Hepatocyte (in vitro differentiated cells): ENCODE measurements around the gene APOA4. TPM values are rescaled to one million over a fixed set of nuclear protein-coding genes. Genes with fewer than 3 reads are reported as not detected.
"Not testable (repeated sequence)": the region's sequence is repeated elsewhere in the genome, so short reads cannot be mapped to it uniquely, and the experiment has no call there.

Source experiments
- DNase-seq: peaks from one replicate; pipeline ENCODE4 v3.0.0-alpha.2; 2016; ENCODE audit warnings: low spot score
- H2AFZ ChIP-seq: fragments of 200-600 bp; sonication (generic); 2 replicates; pipeline ENCODE4 v1.6.0; 2016; ENCODE audit warnings: antibody characterized with exemption, mild to moderate bottlenecking
- H3K27ac ChIP-seq: fragments of 200-600 bp; sonication (generic); 2 replicates; pipeline ENCODE4 v1.5.1; 2016; ENCODE audit warnings: mild to moderate bottlenecking
- H3K27me3 ChIP-seq: fragments of 200-600 bp; sonication (generic); 2 replicates; pipeline ENCODE4 v1.6.1; 2016
- H3K36me3 ChIP-seq: fragments of 200-600 bp; sonication (generic); replicated peaks from 2 replicates; pipeline ENCODE4 v1.5.1; 2016; ENCODE audit warnings: low read depth; ENCODE audit not compliant: insufficient read depth
- H3K4me1 ChIP-seq: fragments of 200-600 bp; sonication (generic); 2 replicates; pipeline ENCODE4 v1.5.1; 2016; ENCODE audit warnings: mild to moderate bottlenecking, moderate library complexity; ENCODE audit not compliant: insufficient read depth
- H3K4me2 ChIP-seq: fragments of 200-600 bp; sonication (generic); 2 replicates; pipeline ENCODE4 v1.6.0; 2016
- H3K4me3 ChIP-seq: fragments of 200-600 bp; sonication (generic); 2 replicates; pipeline ENCODE4 v1.5.1; 2016; ENCODE audit warnings: mild to moderate bottlenecking
- H3K79me2 ChIP-seq: fragments of 200-600 bp; sonication (generic); 2 replicates; pipeline ENCODE4 v1.6.0; 2017; ENCODE audit warnings: mild to moderate bottlenecking
- H3K9me2 ChIP-seq: fragments of 200-600 bp; sonication (generic); replicated peaks from 2 replicates; pipeline ENCODE4 v1.6.0; 2017; ENCODE audit warnings: mild to moderate bottlenecking; ENCODE audit not compliant: insufficient read depth
- H3K9me3 ChIP-seq: fragments of 200-600 bp; sonication (generic); 2 replicates; pipeline ENCODE4 v1.5.1; 2016; ENCODE audit warnings: low read depth, mild to moderate bottlenecking
- H4K20me1 ChIP-seq: fragments of 200-600 bp; sonication (generic); 2 replicates; pipeline ENCODE4 v1.6.0; 2016; ENCODE audit warnings: mild to moderate bottlenecking; ENCODE audit not compliant: insufficient read depth, poor library complexity, severe bottlenecking
- EZH2 ChIP-seq: fragments of 200-600 bp; sonication (generic); IDR thresholded peaks from 2 replicates; pipeline ENCODE4 v1.6.1; 2016; ENCODE audit warnings: antibody characterized with exemption, mild to moderate bottlenecking, borderline replicate concordance
- EZH2phosphoT487 ChIP-seq: fragments of 200-600 bp; sonication (generic); IDR thresholded peaks from one replicate; pipeline ENCODE4 v1.6.1; 2018; ENCODE audit warnings: antibody characterized with exemption, mild to moderate bottlenecking, low read depth, moderate library complexity; ENCODE audit not compliant: unreplicated experiment, severe bottlenecking
- WGBS: methylation state at CpG from one replicate; pipeline ENCODE4 v1.1.6; 2016; ENCODE audit warnings: low lambda C conversion rate; ENCODE audit errors: missing lambda C conversion rate; 5-methylcytosine and 5-hydroxymethylcytosine counted together
- polyA plus RNA-seq: library from polyadenylated mRNA; unstranded; fragments of >200 nt; fragmentation: Nextera tagmentation; extraction: Ambion mirVana; gene quantifications from 2 replicates; pipeline ENCODE4 v1.2.1, GENCODE V29; 2016
- total RNA-seq: library from RNA; depleted of rRNA; stranded (reverse); fragments of >200 nt; gene quantifications from 2 replicates; pipeline ENCODE4 v1.2.3, GENCODE V29; 2014
- TF ChIP-seq, protein P1 (sequence below): fragments of 200-600 bp; sonication (generic); IDR thresholded peaks from 2 replicates; pipeline ENCODE4 v1.5.1; 2016; ENCODE audit warnings: antibody characterized with exemption, mild to moderate bottlenecking; ENCODE audit not compliant: poor library complexity

APOA4 gene
- total and polyA plus RNA-seq, 2 experiments from 2014 or later: 810 to 1,133 TPM

GRCh38 chr11:116836632-116836991 lies 13.5 kb upstream of the APOA4 start:
- Histone ChIP-seq H3K79me2 (peaks cover 5% of the 10 kb centered on the region), H3K4me1 (peaks cover 39% of the 10 kb centered on the region), H3K9me3 (no peaks in the 10 kb centered on the region), H2AFZ (no peak overlapping the region), H3K9me2 (no peaks in the 10 kb centered on the region), H4K20me1 (no peaks in the 10 kb centered on the region), H3K27ac (peak overlapping the region; percentile 88), H3K36me3 (no peaks in the 10 kb centered on the region), H3K4me3 (no peak overlapping the region), H3K4me2 (peak overlapping the region; percentile 83), H3K27me3 (no peaks in the 10 kb centered on the region)
- 86% methylated on average over 7 of the region's 7 CpGs for WGBS
- TF ChIP-seq, protein P1, sequence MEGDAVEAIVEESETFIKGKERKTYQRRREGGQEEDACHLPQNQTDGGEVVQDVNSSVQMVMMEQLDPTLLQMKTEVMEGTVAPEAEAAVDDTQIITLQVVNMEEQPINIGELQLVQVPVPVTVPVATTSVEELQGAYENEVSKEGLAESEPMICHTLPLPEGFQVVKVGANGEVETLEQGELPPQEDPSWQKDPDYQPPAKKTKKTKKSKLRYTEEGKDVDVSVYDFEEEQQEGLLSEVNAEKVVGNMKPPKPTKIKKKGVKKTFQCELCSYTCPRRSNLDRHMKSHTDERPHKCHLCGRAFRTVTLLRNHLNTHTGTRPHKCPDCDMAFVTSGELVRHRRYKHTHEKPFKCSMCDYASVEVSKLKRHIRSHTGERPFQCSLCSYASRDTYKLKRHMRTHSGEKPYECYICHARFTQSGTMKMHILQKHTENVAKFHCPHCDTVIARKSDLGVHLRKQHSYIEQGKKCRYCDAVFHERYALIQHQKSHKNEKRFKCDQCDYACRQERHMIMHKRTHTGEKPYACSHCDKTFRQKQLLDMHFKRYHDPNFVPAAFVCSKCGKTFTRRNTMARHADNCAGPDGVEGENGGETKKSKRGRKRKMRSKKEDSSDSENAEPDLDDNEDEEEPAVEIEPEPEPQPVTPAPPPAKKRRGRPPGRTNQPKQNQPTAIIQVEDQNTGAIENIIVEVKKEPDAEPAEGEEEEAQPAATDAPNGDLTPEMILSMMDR: no peak
- TF ChIP-seq EZH2: no peak
- TF ChIP-seq EZH2phosphoT487: no peak
- DNase-seq: no peak

DNA sequence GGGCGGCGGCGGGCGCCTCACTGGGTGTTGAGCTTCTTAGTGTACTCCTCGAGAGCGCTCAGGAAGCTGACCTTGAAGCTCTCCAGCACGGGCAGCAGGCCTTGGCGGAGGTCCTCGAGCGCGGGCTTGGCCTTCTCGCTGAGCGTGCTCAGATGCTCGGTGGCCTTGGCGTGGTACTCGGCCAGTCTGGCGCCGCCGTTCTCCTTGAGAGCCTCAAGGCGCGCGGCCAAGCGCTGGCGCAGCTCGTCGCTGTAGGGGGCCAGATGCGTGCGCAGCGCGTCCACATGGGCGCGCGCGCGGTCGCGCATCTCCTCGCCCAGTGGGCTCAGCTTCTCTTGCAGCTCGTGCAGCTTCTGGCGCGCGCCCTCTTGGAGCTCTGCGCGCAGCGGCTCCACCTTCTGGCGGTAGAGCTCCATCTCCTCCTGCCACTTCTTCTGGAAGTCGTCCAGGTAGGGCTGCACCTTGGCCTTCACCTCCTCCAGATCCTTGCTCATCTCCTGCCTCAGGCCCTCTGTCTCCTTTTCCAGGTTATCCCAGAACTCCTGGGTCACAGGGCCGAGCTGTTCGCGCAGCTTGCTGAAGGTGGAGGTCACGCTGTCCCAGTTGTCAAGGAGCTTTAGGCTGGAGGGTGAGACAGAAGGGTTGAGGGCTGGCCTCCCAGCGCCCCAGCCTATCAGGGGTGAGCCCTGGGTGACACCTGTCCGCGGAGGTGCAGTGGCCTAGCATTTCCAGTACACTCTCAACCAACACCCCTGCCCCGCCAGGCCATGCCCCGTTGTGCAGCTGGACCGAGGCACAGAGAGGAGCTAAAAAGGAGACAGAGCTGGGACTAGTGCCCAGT lies 12.9 kb upstream of the APOA4 start:
- Histone ChIP-seq H3K27ac (peak overlapping the region; percentile 88), H3K4me1 (peaks cover 39% of the 10 kb centered on the region), H3K9me2 (no peaks in the 10 kb centered on the region), H2AFZ (peak overlapping the region; percentile 61), H4K20me1 (no peaks in the 10 kb centered on the region), H3K4me3 (no peak overlapping the region), H3K27me3 (no peaks in the 10 kb centered on the region), H3K4me2 (peak overlapping the region; percentile 83), H3K79me2 (peaks cover 5% of the 10 kb centered on the region), H3K9me3 (no peaks in the 10 kb centered on the region), H3K36me3 (no peaks in the 10 kb centered on the region)
- DNase-seq: peak; percentile 95
- WGBS: 14% methylated on average over 57 of the region's 57 CpGs
- no peak for TF ChIP-seq EZH2phosphoT487
- TF ChIP-seq, protein P1: peak; percentile 65

- DNase-seq: no peak
- Histone ChIP-seq H3K9me3 (no peaks in the 10 kb centered on the region), H2AFZ (peak overlapping the region; percentile 61), H3K27me3 (no peaks in the 10 kb centered on the region), H3K27ac (peak overlapping the region; percentile 88), H3K79me2 (peaks cover 5% of the 10 kb centered on the region), H3K4me1 (peaks cover 40% of the 10 kb centered on the region), H3K9me2 (no peaks in the 10 kb centered on the region), H3K4me2 (peak overlapping the region; percentile 83), H3K36me3 (no peaks in the 10 kb centered on the region), H4K20me1 (no peaks in the 10 kb centered on the region), H3K4me3 (no peak overlapping the region)
- 67% methylated on average over 25 of the region's 28 CpGs for WGBS
- no peak for TF ChIP-seq EZH2phosphoT487
- TF ChIP-seq, protein P1: no peak
- TF ChIP-seq EZH2: no peak
Measured at GRCh38 chr11:116835042-116835772, 12.1 kb upstream of the APOA4 start.

- not testable (repeated sequence) for H3K4me3 ChIP-seq, DNase-seq, H3K27me3 ChIP-seq, H3K79me2 ChIP-seq, H4K20me1 ChIP-seq, H3K36me3 ChIP-seq, H3K9me2 ChIP-seq, H2AFZ ChIP-seq, H3K9me3 ChIP-seq
- H3K4me2 ChIP-seq: peak overlapping the region; percentile 83
- peaks cover 43% of the 10 kb centered on the region for H3K4me1 ChIP-seq
- WGBS: 80% methylated on average over 13 of the region's 13 CpGs
- peak overlapping the region; percentile 88 for H3K27ac ChIP-seq
Measured at GRCh38 chr11:116834535-116835041, 11.5 kb upstream of the APOA4 start.
